Measurements from ENCODE around the gene CHD6.

CHD6 gene

GRCh38 chr20:41499961-41500725 lies 118.0 kb downstream of the CHD6 start:
- no peak for DNase-seq

- DNase-seq = no peak
These were observed 119.1 kb downstream of the CHD6 start for GRCh38 chr20:41499064-41499463.

- no peak for DNase-seq
These were observed 120.8 kb downstream of the CHD6 start for GRCh38 chr20:41497186-41497895.

GRCh38 chr20:41494451-41494850 lies 123.7 kb downstream of the CHD6 start:
- DNase-seq = no peak

- DNase-seq = no peak
These were observed 134.6 kb downstream of the CHD6 start for GRCh38 chr20:41483553-41483930.

- no peak for DNase-seq
These were observed 135.3 kb downstream of the CHD6 start for GRCh38 chr20:41482647-41483552.

GRCh38 chr20:41480054-41480770 lies 138.0 kb downstream of the CHD6 start:
- DNase-seq = no peak

GRCh38 chr20:41479113-41479512 lies 139.1 kb downstream of the CHD6 start:
- no peak for DNase-seq

- no peak for DNase-seq
These were observed 140.2 kb downstream of the CHD6 start for GRCh38 chr20:41478026-41478425.

- DNase-seq = no peak
These were observed 141.7 kb downstream of the CHD6 start for GRCh38 chr20:41476446-41476845.

GRCh38 chr20:41476013-41476441 lies 142.2 kb downstream of the CHD6 start:
- DNase-seq = no peak

GRCh38 chr20:41475503-41475902 lies 142.7 kb downstream of the CHD6 start:
- no peak for DNase-seq

GRCh38 chr20:41470362-41471095 lies 147.6 kb downstream of the CHD6 start:
- no peak for DNase-seq

- DNase-seq = no peak
These were observed 148.3 kb downstream of the CHD6 start for GRCh38 chr20:41469868-41470267.

- DNase-seq = no peak
These were observed 149.1 kb downstream of the CHD6 start for GRCh38 chr20:41468994-41469600.

- no peak for DNase-seq
These were observed 150.5 kb downstream of the CHD6 start for GRCh38 chr20:41467690-41468089.

GRCh38 chr20:41467220-41467619 lies 151.0 kb downstream of the CHD6 start:
- DNase-seq = no peak

GRCh38 chr20:41463567-41463966 lies 154.6 kb downstream of the CHD6 start:
- no peak for DNase-seq

- no peak for DNase-seq
These were observed 155.6 kb downstream of the CHD6 start for GRCh38 chr20:41462372-41463161.

- DNase-seq = no peak
These were observed 159.4 kb downstream of the CHD6 start for GRCh38 chr20:41458761-41459160.

Measured in activated CD4-positive, alpha-beta T cell treated with anti-CD3 and anti-CD28 coated beads, Interleukin-2, amount 50 U/mL, for 48 hours (primary cell).